Natural killer cell (primary cell): Measurements from ENCODE around the gene OLA1. TPM values are rescaled to one million over a fixed set of nuclear protein-coding genes. Genes with fewer than 3 reads are reported as not detected.

Experiments used
- ATAC-seq, 3 donors: fragments of 150-1000 bp in 2 of 3; fragments of 200-7000 bp in 1 of 3; cut with Tn5 transposase; 1 replicate in 1 of 3; 2 replicates in 2 of 3; pipeline ENCODE4 v1.10.0; 2021; ENCODE audit warnings: mild to moderate bottlenecking in 2 of 3, moderate library complexity in 2 of 3
- DNase-seq, 2 donors: peaks; one replicate each; pipeline versions ENCODE4 v3.0.0 to v3.0.0-alpha.2; 2013 to 2021; ENCODE audit warnings: mixed read lengths in 1 of 2
- H3K27ac ChIP-seq: one replicate; pipeline ENCODE4 v1.5.1; 2013; ENCODE audit warnings: mild to moderate bottlenecking, low read length
- H3K27me3 ChIP-seq: one replicate; pipeline ENCODE4 v1.6.1; 2013; ENCODE audit warnings: low read length; ENCODE audit not compliant: control insufficient read depth, insufficient read depth
- H3K36me3 ChIP-seq: one replicate; pipeline ENCODE4 v1.6.1; 2013; ENCODE audit warnings: low read length; ENCODE audit not compliant: control insufficient read depth, insufficient read depth
- H3K4me1 ChIP-seq: one replicate; pipeline ENCODE4 v1.6.1; 2013; ENCODE audit warnings: low read length; ENCODE audit not compliant: control insufficient read depth, insufficient read depth
- H3K4me3 ChIP-seq: one replicate; pipeline ENCODE4 v1.5.1; 2013; ENCODE audit warnings: low read length
- H3K9me3 ChIP-seq: one replicate; pipeline ENCODE4 v1.6.1; 2013; ENCODE audit warnings: low read length; ENCODE audit not compliant: control insufficient read depth, insufficient read depth
- H3K27ac Mint-ChIP-seq, 2 donors: one replicate each; pipeline ENCODE4 v1.8.0; 2022; ENCODE audit warnings: mild to moderate bottlenecking in 2 of 2, mixed read lengths in 2 of 2, moderate library complexity in 1 of 2
- H3K27me3 Mint-ChIP-seq, 2 donors: one replicate each; pipeline ENCODE4 v1.8.0; 2022; ENCODE audit warnings: low read depth in 2 of 2, mixed read lengths in 2 of 2
- H3K36me3 Mint-ChIP-seq: one replicate; pipeline ENCODE4 v1.8.0; 2022; ENCODE audit warnings: mixed read lengths
- H3K4me1 Mint-ChIP-seq, 2 donors: one replicate each; pipeline ENCODE4 v1.8.0; 2022; ENCODE audit warnings: mixed read lengths in 2 of 2
- H3K4me3 Mint-ChIP-seq: one replicate; pipeline ENCODE4 v1.8.0; 2022; ENCODE audit warnings: mild to moderate bottlenecking, moderate library complexity, mixed read lengths
- H3K9me3 Mint-ChIP-seq, 2 donors: one replicate each; pipeline ENCODE4 v1.8.0; 2022; ENCODE audit warnings: mixed read lengths in 2 of 2
- CTCF ChIP-seq: fragments of 200-600 bp; IDR thresholded peaks from one replicate; pipeline ENCODE4 v1.8.0; 2022; ENCODE audit warnings: antibody characterized with exemption
- WGBS: methylation state at CpG from one replicate; pipeline ENCODE4 v1.1.7; 2013; ENCODE audit warnings: missing lambda C conversion rate; ENCODE audit not compliant: insufficient coverage; 5-methylcytosine and 5-hydroxymethylcytosine counted together
- intact Hi-C: fragments of 100-400 bp; cut with micrococcal nuclease; formaldehyde crosslinking; loops from one replicate; pipeline ENCODE4 v1.14.2; 2022
- total RNA-seq, 4 donors: library from RNA; stranded (reverse); fragments of 120-200 nt in 1 of 4; gene quantifications; one replicate each; pipeline versions ENCODE4 v1.2.3 to v1.2.4, GENCODE V29; 2013 to 2022

The OLA1 gene
- total RNA-seq, 3 donors from 2014 or later (not counting 1 experiment from before 2014, with no cell fraction given): 42.3 to 45.9 (median 43.9) TPM

- no peak for ATAC-seq
- 91% methylated on average over 2 of the region's 4 CpGs for WGBS
- Mint-ChIP-seq H3K4me3 (no peak overlapping the region), H3K4me1 (peaks cover 0 to 10% of the 10 kb centered on the region in 2 donors), H3K27me3 (no peaks in the 10 kb centered on the region), H3K27ac (no peak overlapping the region), H3K9me3 (no peaks in the 10 kb centered on the region), H3K36me3 (no peaks in the 10 kb centered on the region)
- Histone ChIP-seq H3K27ac (no peak overlapping the region), H3K27me3 (no peaks in the 10 kb centered on the region), H3K4me3 (no peak overlapping the region), H3K4me1 (no peaks in the 10 kb centered on the region), H3K36me3 (peaks cover 8% of the 10 kb centered on the region), H3K9me3 (no peaks in the 10 kb centered on the region)
- intact Hi-C loops: no loop called here
- no peak for TF ChIP-seq CTCF
- DNase-seq: no peak
Measured at GRCh38 chr2:174219321-174219720, 29.0 kb downstream of the OLA1 start.

GRCh38 chr2:174218773-174219172, 29.6 kb downstream of the OLA1 start:
- H3K36me3 ChIP-seq: peaks cover 8% of the 10 kb centered on the region
- H3K4me1 ChIP-seq: no peaks in the 10 kb centered on the region
- H3K27me3 ChIP-seq: no peaks in the 10 kb centered on the region
- no peak for ATAC-seq
- 97% methylated on average over 7 of the region's 7 CpGs for WGBS
- TF ChIP-seq CTCF: no peak
- no peak overlapping the region for H3K27ac ChIP-seq
- no peak overlapping the region for H3K4me3 ChIP-seq
- Mint-ChIP-seq H3K36me3 (no peaks in the 10 kb centered on the region), H3K9me3 (no peaks in the 10 kb centered on the region), H3K27ac (no peak overlapping the region), H3K4me3 (no peak overlapping the region), H3K27me3 (no peaks in the 10 kb centered on the region), H3K4me1 (peaks cover 0 to 10% of the 10 kb centered on the region in 2 donors)
- H3K9me3 ChIP-seq: no peaks in the 10 kb centered on the region
- no peak for DNase-seq
- intact Hi-C loops: no loop called here

GRCh38 chr2:174217869-174218268, 30.5 kb downstream of the OLA1 start:
- no peaks in the 10 kb centered on the region for H3K27me3 Mint-ChIP-seq
- Histone ChIP-seq H3K27ac (no peak overlapping the region), H3K4me1 (no peaks in the 10 kb centered on the region), H3K4me3 (no peak overlapping the region), H3K36me3 (peaks cover 6% of the 10 kb centered on the region), H3K27me3 (no peaks in the 10 kb centered on the region), H3K9me3 (no peaks in the 10 kb centered on the region)
- intact Hi-C loops: no loop called here
- WGBS: 92% methylated on average over 1 of the region's 1 CpG
- H3K9me3 Mint-ChIP-seq: no peaks in the 10 kb centered on the region
- H3K4me1 Mint-ChIP-seq: peaks cover 0 to 10% of the 10 kb centered on the region in 2 donors
- H3K27ac Mint-ChIP-seq: no peak overlapping the region
- no peak for ATAC-seq
- TF ChIP-seq CTCF: no peak
- no peak overlapping the region for H3K4me3 Mint-ChIP-seq
- DNase-seq: no peak
- H3K36me3 Mint-ChIP-seq: no peaks in the 10 kb centered on the region

GRCh38 chr2:174211954-174212353, 36.4 kb downstream of the OLA1 start:
- Mint-ChIP-seq H3K36me3 (no peaks in the 10 kb centered on the region), H3K4me1 (peaks cover 0 to 5% of the 10 kb centered on the region in 2 donors), H3K9me3 (no peaks in the 10 kb centered on the region), H3K27ac (no peak overlapping the region), H3K4me3 (no peak overlapping the region), H3K27me3 (no peaks in the 10 kb centered on the region)
- DNase-seq (no peak), ATAC-seq (no peak)
- no peak overlapping the region for H3K4me3 ChIP-seq
- TF ChIP-seq CTCF: no peak
- H3K27me3 ChIP-seq: no peaks in the 10 kb centered on the region
- no peaks in the 10 kb centered on the region for H3K36me3 ChIP-seq
- H3K9me3 ChIP-seq: no peaks in the 10 kb centered on the region
- intact Hi-C loops: no loop called here
- no peaks in the 10 kb centered on the region for H3K4me1 ChIP-seq
- H3K27ac ChIP-seq: no peak overlapping the region
